Heart right ventricle (tissue), 16 donors: ENCODE data around the gene TRIP6. TPM values are rescaled to one million over a fixed set of nuclear protein-coding genes. Genes with fewer than 3 reads are reported as not detected.
A peak's percentile ranks its signal among the peaks of the same experiment; 100 is the strongest.

Source experiments
- ATAC-seq, 8 donors: fragments of 200-7000 bp; cut with Tn5 transposase; one replicate each; pipeline ENCODE4 v1.9.1; 2020; ENCODE audit warnings: mild to moderate bottlenecking in 8 of 8, moderate library complexity in 8 of 8, moderate number of reproducible peaks in 1 of 8
- DNase-seq, 2 donors: peaks; one replicate each; pipeline ENCODE4 v3.0.0-alpha.2; 2020
- H3K27ac ChIP-seq, 10 donors: fragments of 200-600 bp; sonication (generic) in 2 of 10; one replicate each; pipeline versions ENCODE4 v1.5.0 to v1.8.0; 2020 to 2022; ENCODE audit warnings: mild to moderate bottlenecking in 3 of 10
- H3K27me3 ChIP-seq, 7 donors: fragments of 200-600 bp; one replicate each; pipeline ENCODE4 v1.8.0; 2021 to 2022; ENCODE audit warnings: mild to moderate bottlenecking in 2 of 7
- H3K36me3 ChIP-seq, 9 donors: fragments of 200-600 bp; sonication (generic) in 1 of 9; one replicate each; pipeline versions ENCODE4 v1.5.0 to v1.8.0; 2020 to 2022; ENCODE audit warnings: mild to moderate bottlenecking in 2 of 9
- H3K4me1 ChIP-seq, 9 donors: fragments of 200-600 bp; sonication (generic) in 1 of 9; one replicate each; pipeline versions ENCODE4 v1.5.0 to v1.8.0; 2020 to 2022; ENCODE audit warnings: mild to moderate bottlenecking in 4 of 9
- H3K4me3 ChIP-seq, 10 donors: fragments of 200-600 bp; sonication (generic) in 2 of 10; one replicate each; pipeline versions ENCODE4 v1.5.0 to v1.8.0; 2020 to 2022; ENCODE audit warnings: mild to moderate bottlenecking in 7 of 10, moderate library complexity in 2 of 10
- H3K9me3 ChIP-seq, 11 donors: fragments of 200-600 bp in 10 of 11; sonication (generic) in 2 of 11; one replicate each; pipeline versions ENCODE4 v1.5.0 to v1.8.0; 2013 to 2022; ENCODE audit warnings: mild to moderate bottlenecking in 2 of 11, control low read depth in 1 of 11, moderate library complexity in 1 of 11
- CTCF ChIP-seq, 9 donors: fragments of 200-600 bp; sonication (generic) in 2 of 9; IDR thresholded peaks; one replicate each; pipeline versions ENCODE4 v1.5.0 to v1.8.0; 2021 to 2022; ENCODE audit warnings: antibody characterized with exemption in 9 of 9, mild to moderate bottlenecking in 5 of 9, moderate library complexity in 1 of 9
- WGBS, 2 donors: extraction: QIAGEN DNeasy Blood & Tissue Kit; methylation state at CpG; one replicate each; pipeline ENCODE4 v1.1.7; 2013; ENCODE audit warnings: inconsistent platforms in 1 of 2; 5-methylcytosine and 5-hydroxymethylcytosine counted together
- intact Hi-C, 10 donors: fragments of 100-400 bp; cut with DNase I; formaldehyde crosslinking; loops; one replicate each; pipeline versions ENCODE4 v1.11.1 to v1.14.2; 2022
- polyA plus RNA-seq, 2 donors: library from polyadenylated mRNA; stranded (reverse); fragments of 200-250 nt; gene quantifications; one replicate each; pipeline ENCODE4 v1.2.3, GENCODE V29; 2013
- total RNA-seq, 10 donors: library from RNA; stranded (reverse); fragmentation: NEBNext Ultra II Directional in 3 of 10; extraction: Animal tissue kit (Norgen Biotek cat#: 25700) in 3 of 10; gene quantifications; one replicate each; pipeline versions ENCODE4 v1.2.1 to v1.2.4, GENCODE V29; 2021 to 2023
- donor health status: Arrhythmogenic right ventricular cardiomyopathy.
- donor health status: ischemic (EF 13 %, LVEDD 7.1; RV severe dilation, severe dysfunction).
- donor health status: healthy with polysubstance abuse.
- donor health status: DM: no; HTN: yes; CAD: no.
- donor health status: DM: no; HTN: no; CAD: no.
- donor health status: ischemic (EF 25% LVEDD 6.9; RV normal size, moderate dysfunction).
- donor health status: ischemic (EF 25% LVEDD 5.7; RV mildly dilated, moderate dysfunction).
- donor health status: healthy.
- donor health status: DM: yes; HTN: yes; CAD: no.
- donor health status: Ischemic cardiomyopathy.
- donor health status: ischemic (EF 35%, LVEDD 5.7; RV mildly dilated, moderate dysfunction).
- donor health status: nonischemic (EF 11% LVEDD 7.7; RV severe dilation, severe dysfunction).
- donor health status: DM: yes; HTN: yes; CAD: no.
- donor health status: PGD.
- donor health status: ischemic (EF 29% LVEDD 5.4; RV normal size, mild dysfunction).
- donor health status: nonischemic (EF 23%, LVEDD 6.1; RV moderate dilation, normal function).

Gene TRIP6
- total and polyA plus RNA-seq, 12 donors, result 13.0 to 26.3 (median 17.7) TPM

- no peak for TF ChIP-seq CTCF (IDR thresholded peaks at IDR 0.05)
- DNase-seq (no peak), ATAC-seq (no peak)
- intact Hi-C loops, result loop anchor here in 2 of 10 donors (10.0 kb wide), 2 partner anchors 263 to 1407 kb away; partner anchors contain the start of genes MOSPD3 (in 1 of the 2) and SH2B2 (in 1 of the 2)
- H3K27ac ChIP-seq, result no peak overlapping the region
- H3K27me3 ChIP-seq, result no peaks in the 10 kb centered on the region
- WGBS, 2 donors, result 78 to 89% methylated on average over 7 of the region's 7 CpGs
- no peak overlapping the region for H3K4me3 ChIP-seq
- H3K4me1 ChIP-seq, result peaks cover 2 to 60% (median 46%) of the 10 kb centered on the region in 9 donors
- no peaks in the 10 kb centered on the region for H3K9me3 ChIP-seq
- H3K36me3 ChIP-seq, result peaks cover 0 to 75% (median 23%) of the 10 kb centered on the region in 9 donors
Measured at GRCh38 chr7:100878013-100878412, 10.8 kb downstream of the TRIP6 start.

GRCh38 chr7:100878685-100879084 lies 11.5 kb downstream of the TRIP6 start:
- DNase-seq (no peak), ATAC-seq (no peak)
- H3K4me3 ChIP-seq, result no peak overlapping the region
- WGBS, 2 donors, result 78 to 80% methylated on average over 6 of the region's 6 CpGs
- H3K27ac ChIP-seq, result no peak overlapping the region
- peaks cover 0 to 75% (median 26%) of the 10 kb centered on the region in 9 donors for H3K36me3 ChIP-seq
- H3K27me3 ChIP-seq, result no peaks in the 10 kb centered on the region
- no peaks in the 10 kb centered on the region for H3K9me3 ChIP-seq
- H3K4me1 ChIP-seq, result peaks cover 2 to 59% (median 45%) of the 10 kb centered on the region in 9 donors
- TF ChIP-seq CTCF (IDR thresholded peaks at IDR 0.05), result no peak
- intact Hi-C loops, result loop anchor here in 2 of 10 donors (10.0 kb wide), 2 partner anchors 264 to 1406 kb away; partner anchors contain the start of genes MOSPD3 (in 1 of the 2) and SH2B2 (in 1 of the 2)

- H3K27ac ChIP-seq, result peak overlapping the region in 5 of 10 donors; percentile 2 to 55 (median 5)
- ATAC-seq (peak in 5 of 8 donors; percentile 13 to 67 (median 42)), DNase-seq (no peak)
- intact Hi-C loops, result loop anchor here in 2 of 10 donors (10.0 kb wide), 2 partner anchors 265 to 1405 kb away; partner anchors contain the start of genes MOSPD3 (in 1 of the 2) and SH2B2 (in 1 of the 2)
- no peak for TF ChIP-seq CTCF (IDR thresholded peaks at IDR 0.05)
- WGBS, 2 donors, result 60 to 75% methylated on average over 11 of the region's 11 CpGs
- H3K27me3 ChIP-seq, result no peaks in the 10 kb centered on the region
- H3K4me1 ChIP-seq, result peaks cover 2 to 51% (median 37%) of the 10 kb centered on the region in 9 donors
- H3K36me3 ChIP-seq, result peaks cover 0 to 82% (median 37%) of the 10 kb centered on the region in 9 donors
- H3K4me3 ChIP-seq, result no peak overlapping the region
- H3K9me3 ChIP-seq, result no peaks in the 10 kb centered on the region
Measured at GRCh38 chr7:100879685-100880261, 12.6 kb downstream of the TRIP6 start.

GRCh38 chr7:100880645-100881044 lies 13.5 kb downstream of the TRIP6 start:
- H3K4me1 ChIP-seq, result peaks cover 2 to 49% (median 35%) of the 10 kb centered on the region in 9 donors
- H3K9me3 ChIP-seq, result no peaks in the 10 kb centered on the region
- ATAC-seq (no peak), DNase-seq (no peak)
- no peak for TF ChIP-seq CTCF (IDR thresholded peaks at IDR 0.05)
- peaks cover 3 to 90% (median 46%) of the 10 kb centered on the region in 9 donors for H3K36me3 ChIP-seq
- peak overlapping the region in 2 of 10 donors; percentile 2 to 3 for H3K27ac ChIP-seq
- intact Hi-C loops, result no loop called here
- WGBS, 2 donors, result 86 to 89% methylated on average over 7 of the region's 7 CpGs
- no peaks in the 10 kb centered on the region for H3K27me3 ChIP-seq
- H3K4me3 ChIP-seq, result no peak overlapping the region
